Inflammatory macrophage treated with lipopolysaccharide for 1 hour (primary cell): Measurements from ENCODE around the gene PRKCE.
"Not testable (repeated sequence)": the region's sequence is repeated elsewhere in the genome, so short reads cannot be mapped to it uniquely, and the experiment has no call there.

Experiments
- DNase-seq, 2 donors: peaks; one replicate each; pipeline ENCODE4 v3.0.0-alpha.2; 2020 to 2022

Gene PRKCE

DNA sequence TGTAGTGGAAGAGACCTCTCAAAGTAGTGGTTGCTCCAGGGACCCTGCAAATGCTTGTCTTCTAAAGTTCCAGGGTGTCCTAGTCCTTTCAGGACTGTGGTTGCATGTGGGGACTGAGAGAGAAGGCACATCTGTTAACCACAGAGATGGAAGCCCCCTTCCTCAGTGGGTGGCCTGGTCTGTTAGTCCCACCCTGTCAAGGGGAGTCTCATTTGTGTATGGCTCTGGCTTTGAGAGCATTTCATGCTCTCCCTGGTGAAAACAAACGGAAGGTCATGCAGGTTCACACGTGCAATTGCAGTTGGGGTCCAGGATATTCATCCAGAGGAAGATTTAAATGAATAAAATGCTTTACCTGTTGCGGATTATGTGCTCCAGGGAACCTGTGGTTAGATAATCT is 219.6 kb downstream of the PRKCE start:
- no peak for DNase-seq

DNA sequence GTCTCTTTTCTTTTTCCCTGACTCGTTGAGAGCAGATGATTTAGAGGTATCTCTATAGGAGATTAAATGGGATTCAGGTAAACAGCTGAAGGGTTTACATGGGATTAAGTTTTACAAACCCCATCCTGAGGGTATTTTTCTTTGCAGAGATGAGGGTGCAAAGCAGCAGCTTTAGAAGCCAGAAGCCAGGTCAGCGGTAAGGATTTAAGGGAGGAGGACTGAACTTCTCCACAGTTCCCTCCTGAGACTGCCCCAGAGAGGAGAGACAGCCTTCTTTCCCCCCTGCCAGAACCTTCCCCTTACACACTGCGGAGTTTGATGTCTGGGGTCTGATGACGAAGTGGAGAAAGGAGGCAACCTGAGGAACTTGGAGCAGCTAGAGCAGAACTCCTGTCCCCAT is 220.1 kb downstream of the PRKCE start:
- DNase-seq, result no peak

DNA sequence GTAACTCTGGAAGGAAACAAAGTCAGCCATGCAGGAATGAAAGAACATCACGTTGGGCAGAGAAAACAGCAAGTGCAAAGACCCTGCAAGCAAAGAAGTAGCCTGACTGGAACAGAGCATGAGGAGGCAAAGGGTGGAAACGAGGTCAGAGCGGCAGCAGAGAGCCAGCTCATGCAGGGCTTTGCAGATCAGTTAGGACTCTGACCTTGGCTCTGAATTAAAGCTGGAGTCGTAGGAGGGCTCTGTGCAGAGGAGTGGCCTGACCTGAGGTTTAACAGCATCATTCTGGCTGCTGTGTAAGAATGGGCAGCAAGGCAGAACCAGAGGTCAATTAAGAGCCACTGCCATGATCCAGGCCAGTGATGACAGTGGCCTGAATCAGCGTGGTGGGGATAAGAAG is 220.7 kb downstream of the PRKCE start:
- no peak for DNase-seq

DNA sequence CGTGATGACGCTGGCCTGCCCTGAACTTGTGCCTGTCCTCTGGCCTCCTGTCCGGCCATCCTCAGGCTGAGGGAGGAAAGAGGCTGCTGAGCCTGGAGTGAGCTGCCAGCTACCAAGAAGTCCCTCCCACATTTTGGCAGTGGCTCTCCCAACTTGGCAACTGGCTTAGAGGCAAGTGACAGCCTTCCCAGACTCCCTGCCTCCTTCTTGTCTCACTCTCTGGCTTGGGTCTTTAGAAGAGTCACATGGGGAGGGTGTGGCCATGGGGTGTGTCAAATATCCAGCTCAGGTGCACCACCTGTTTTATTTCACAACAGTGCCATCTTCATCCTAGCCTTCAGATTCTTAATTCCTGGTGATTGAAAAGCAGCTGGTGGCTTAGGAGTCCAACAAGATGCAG is 222.9 kb downstream of the PRKCE start:
- DNase-seq, result no peak

DNA sequence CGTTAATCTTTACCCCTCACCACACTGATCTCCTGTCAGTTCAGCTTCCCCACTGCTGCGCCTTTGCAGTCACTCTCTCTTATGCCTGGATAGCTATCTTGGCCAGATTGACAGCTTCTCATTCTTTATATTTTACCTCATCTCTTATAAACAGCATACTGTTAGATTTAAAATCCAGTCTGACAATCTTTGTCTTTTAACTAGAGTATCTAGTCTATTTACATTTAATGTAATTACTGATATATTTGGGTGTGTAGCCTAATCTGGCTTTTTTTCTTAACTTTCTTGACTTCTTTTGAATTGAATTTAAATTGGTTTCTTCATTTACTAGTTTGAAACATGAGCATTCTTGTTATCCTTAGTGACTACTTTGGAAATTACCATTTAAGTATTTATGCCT is 225.1 kb downstream of the PRKCE start:
- DNase-seq, result no peak

DNA sequence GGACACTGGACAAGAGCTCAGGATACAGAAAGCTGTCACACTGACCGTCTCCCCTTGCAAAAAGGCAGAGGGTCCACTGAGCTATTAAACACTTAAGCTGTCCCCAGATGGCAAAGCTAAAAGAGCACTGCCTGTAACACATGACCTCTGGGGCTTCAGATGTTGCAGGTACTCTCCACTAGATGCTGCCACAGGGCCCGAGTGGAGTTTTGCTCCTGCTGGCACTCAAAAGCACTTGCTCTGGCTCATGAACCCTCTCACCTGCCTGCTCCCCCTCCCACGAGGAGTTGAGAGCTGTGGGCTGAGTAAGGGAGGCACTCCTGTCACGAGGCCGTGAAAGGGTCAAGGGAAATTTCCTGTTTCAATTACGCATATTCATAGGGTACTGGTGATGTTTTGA is 227.9 kb downstream of the PRKCE start:
- DNase-seq, result no peak

DNA sequence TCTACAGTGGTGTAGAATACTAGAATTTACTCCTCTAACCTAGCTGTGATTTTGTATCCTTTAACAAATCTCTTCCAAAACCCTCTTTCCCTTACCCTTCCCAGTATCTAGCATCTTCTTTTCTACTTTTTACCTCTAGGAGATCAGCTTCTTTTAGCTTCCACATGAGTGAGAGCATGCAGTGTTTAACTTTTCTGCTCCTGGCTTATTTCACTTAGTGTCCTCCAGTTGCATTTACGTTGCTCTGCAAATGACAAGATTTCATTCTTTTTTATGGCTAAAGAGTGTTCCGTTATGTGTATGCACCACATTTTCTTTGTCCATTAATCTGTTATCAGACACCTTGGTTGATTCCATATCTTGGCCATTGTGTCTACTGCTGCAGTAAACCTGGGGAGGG is 228.5 kb downstream of the PRKCE start:
- DNase-seq, result no peak

DNA sequence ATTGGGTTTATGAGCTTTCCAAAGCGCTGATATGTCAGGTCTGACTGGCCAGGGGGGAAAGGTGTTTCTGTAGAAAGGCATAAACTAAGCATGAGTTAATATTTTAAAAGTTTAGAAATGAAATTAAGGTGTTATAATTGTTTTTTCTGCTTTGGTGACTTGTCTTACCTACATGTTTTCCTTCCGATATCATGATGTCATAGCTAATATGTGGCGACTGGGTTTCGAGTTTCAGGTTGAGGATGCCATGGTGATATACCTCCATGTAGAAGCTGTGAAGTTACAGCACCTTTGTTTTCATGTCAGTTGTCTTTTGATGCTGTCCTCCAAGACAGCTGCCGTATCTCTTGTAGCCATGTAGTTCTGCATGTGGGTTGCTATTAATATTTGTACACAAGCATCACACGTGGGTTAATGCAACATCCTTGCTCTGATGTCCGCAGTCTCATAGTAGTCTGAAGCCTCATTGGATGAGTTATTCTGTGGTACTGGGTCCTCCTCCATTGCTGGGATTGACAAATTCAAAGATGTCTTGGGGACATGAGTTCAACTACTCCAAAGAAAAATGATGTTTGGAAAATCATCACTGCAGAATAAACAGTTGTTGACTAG is 230.6 kb downstream of the PRKCE start:
- DNase-seq, result no peak

DNA sequence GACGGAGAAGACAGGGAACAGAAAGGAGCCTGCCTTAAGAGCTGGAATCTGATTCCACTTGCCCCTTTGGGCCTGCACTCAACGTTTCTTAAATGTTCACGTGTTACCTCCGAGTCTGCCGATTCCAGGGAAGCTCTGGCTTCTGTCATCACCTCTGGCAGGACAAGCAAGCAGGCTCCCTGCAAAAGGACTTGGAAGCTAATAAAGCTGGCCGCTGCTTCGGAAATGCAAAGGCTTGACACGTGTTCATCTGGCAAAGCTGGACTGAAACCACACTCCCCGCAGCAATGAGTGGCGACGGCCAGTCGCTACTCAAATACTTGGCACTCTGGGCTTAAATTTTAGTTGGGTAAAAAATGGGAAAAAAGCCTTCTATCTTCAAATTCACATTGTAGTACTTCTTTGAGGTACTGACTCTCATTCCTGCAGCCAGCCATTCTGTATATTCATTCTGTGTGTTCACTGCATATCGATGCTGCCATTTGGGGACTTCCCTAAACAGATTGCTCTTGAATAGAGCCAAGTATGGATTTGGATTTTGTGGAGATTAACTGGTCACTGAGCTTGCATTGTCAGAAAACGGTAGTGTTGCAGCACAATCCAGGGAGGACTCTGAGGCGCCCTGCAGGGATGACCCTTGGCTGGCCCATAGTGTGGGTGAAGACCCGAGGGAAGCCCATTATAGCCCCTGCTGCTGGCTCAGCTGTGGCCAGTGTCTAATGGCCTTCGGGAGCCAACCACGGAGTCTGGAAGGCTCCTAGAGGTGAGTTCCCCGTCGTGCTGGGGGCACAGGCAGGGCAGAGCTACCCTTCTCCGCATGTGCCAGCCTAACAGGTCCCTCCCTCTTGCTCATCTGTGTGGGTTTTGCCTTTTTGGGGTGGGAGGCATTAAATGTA is 231.5 kb downstream of the PRKCE start:
- DNase-seq, result no peak

DNA sequence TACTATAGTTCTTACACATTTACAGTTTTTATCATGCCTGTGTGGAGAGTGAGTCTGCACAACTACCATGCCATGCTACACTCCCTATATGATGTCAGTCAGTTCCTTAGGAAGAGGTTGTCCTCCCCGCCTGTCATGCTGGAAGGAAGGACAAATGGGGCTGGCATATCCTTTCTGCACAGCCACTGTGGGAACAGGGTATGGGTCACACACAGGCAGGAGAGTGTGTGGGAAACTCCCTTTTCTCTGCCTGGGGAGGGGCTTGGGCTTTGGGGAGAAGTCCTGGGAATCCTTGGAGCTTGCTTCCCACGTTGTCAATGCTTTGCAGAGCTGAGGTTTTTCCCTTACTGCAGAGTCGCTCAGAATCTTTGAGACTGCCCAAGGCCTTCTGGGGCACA is 232.1 kb downstream of the PRKCE start:
- peak in 1 of 2 donors; percentile 42 for DNase-seq

DNA sequence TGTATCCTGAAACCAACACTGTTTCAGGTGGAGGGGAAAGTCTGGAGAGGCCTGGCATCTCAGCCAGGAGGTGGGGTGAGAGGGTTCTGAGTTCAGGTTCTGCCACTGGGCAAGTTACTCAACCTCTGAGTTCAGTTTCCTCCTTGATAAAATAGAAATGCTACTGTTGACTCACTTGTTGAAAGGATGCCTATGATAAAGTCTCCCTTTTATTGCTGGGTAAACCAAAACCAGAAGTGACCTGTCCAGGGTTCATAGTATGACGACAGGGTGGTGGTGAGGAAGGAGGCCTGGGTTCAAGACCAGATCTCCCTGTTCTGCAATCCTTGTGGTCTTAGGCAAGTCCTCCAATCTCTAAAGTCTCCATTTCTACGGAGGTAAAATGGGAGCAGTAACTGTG is 232.7 kb downstream of the PRKCE start:
- peak in 1 of 2 donors; percentile 40 for DNase-seq

DNA sequence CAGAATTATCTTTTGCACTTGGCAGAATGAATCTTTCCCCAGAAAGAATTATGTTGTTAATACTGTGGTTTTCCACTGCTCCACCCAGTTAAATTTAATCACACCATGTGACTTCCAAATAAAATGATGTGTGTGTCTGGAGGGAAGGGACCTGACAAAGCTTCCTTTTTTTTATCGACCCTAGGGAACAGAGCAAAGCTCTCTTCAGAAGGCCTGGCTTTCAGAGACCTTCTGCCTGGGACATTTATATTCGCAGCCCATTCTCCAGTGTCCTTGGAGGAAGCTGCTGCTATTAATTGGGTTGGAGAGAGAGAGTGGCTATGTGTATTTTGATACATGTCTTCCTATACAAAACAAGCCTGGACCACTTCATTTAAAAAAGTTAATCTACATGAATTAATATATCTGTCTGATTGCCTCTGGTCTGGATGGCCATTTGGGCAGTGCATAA is 233.7 kb downstream of the PRKCE start:
- DNase-seq, result no peak

DNA sequence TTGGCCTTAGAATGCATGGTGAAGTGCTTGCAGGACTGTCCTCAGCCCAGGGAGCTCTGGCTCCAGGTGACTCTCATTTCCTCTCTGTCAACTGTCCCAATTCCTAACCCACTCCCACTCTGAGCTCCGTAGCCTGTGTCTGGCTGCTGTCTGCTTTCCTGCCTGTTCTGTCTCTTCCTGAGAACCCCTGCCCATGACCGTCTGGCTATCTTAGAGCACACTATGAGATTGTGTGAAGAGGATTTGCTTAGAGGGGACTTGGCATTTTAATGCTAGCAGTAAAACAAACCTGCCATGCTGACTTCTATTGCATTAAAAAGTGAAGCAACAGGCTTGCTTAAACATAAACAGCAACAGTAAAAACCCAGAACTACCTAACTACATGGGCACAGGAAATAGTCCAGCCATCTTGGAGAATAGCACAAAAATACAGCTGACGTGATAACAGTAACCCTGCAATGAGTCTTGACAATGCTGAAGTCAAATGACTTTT is 234.7 kb downstream of the PRKCE start:
- peak; percentile 27 to 59 for DNase-seq

DNA sequence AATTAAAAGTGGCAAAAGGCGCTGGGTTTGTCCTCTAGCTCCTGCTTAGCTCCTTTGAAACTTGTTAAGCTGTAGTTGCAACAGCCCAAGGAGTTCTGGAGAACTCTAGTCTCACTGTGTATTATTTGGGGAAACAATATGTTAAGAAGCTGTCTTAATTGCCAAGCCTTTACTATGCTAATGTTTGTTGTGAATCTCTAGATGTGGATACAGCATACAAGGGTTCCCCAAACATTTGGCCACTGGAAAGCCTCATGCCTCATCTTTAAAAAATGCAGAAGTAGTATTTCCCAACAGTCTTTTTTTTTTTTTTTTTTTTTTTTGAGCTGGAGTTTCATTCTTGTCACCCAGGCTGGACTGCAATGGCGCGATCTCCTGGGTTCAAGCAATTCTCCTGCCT is 236.7 kb downstream of the PRKCE start:
- peak; percentile 75 to 85 for DNase-seq

DNA sequence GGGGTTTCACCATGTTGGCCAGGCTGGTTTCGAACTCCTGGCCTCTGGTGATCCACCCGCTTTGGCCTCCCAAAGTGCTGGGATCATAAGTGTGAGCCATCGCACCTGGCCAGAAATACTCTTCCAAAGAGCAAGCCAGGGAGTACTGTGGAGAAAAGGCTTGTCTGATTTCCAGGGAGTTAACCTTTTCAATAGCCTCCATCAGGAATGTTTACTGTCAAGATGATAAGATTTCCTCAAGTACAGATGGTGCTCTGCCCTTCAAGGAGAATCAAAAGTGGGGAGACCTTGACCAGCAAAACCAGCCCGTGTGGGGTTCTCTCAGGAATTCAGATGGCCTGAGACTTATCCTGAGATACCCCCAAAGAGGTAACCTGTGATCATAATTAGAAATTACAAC is 237.2 kb downstream of the PRKCE start:
- DNase-seq, result no peak

DNA sequence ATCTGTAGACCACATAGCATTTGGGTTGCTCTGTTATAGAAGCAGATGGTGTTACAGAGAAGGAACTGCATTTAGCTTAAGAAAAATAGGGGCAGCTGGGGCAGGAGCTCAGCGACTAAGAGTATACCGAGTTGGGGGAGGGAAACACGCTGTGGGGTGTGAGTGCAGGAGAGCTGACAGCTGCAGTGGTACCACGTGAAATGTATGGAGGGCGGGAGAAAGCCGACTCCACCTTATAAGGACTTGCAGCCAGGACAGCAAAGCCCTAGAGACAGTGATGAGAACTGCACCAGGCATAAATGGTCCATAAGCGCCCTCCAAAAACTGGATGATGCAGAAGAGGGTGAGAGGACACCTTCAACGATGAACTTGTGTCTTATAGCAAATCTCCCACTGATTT is 237.6 kb downstream of the PRKCE start:
- DNase-seq, result peak; percentile 29

DNA sequence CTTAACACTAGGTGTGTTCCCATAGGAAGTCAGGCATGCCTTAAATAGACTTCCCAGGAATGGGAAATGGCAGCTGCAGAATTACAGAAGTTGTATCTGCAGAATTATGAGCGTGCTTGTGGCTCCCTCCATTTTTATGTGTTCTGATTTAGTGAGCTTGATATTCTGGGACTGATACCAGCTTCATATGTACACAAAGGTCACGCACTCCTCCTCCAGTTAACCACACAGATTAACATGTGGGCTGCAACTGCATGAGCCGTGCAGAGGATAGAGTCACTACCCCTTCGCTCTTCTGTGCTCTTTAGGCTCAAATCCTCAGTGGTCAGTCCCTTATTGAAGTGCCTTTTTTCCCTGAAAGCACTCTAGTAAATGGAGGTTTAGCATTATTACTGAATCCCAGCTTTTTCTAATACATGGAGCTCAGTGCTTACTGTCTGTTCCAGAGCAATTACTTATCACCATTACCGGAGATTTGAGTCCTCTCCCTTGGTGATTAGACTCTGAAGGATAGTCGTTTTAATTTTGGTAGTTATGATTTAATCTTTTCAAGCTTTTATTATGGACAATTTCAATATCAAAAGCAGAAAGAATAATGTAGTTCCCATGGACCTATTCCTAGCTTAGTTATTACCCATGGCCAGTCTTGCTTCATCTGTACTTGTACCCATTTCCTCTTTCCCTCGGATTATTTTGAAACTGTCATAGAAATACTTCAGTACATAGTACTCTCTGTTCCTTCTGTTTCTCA is 238.3 kb downstream of the PRKCE start:
- peak; percentile 78 to 88 for DNase-seq

DNA sequence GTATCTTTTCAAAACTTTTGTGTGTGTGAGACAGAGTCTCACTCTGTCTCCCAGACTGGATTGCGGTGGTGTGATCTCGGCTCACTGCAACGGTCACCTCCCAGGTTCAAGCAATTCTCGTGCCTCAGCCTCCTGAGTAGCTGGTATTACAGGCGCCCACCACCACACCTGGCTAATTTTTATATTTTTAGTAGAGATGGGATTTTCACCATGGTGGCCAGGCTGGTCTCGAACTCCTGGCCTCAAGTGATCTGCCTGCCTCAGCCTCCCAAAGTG is 238.8 kb downstream of the PRKCE start:
- DNase-seq, result not testable (repeated sequence)

DNA sequence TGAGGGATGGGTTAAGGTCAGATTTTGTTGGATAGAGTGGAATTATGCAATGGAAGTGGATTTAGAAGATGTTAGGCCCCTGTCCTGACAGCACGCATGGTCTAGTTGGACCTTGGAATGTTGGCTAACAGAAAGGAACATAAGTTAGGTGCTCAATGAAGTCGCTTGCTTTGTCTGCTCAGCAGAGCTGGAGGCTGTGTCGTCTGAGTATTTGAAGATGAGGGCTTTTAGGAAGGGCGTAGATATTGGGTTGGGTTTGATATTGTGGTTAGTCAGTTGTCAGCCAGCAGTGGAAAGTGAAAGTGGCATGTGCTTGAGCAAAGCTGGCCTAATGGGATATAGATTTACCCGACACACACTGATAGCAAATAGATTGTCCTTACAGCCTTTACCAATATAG is 239.3 kb downstream of the PRKCE start:
- peak; percentile 49 to 51 for DNase-seq

DNA sequence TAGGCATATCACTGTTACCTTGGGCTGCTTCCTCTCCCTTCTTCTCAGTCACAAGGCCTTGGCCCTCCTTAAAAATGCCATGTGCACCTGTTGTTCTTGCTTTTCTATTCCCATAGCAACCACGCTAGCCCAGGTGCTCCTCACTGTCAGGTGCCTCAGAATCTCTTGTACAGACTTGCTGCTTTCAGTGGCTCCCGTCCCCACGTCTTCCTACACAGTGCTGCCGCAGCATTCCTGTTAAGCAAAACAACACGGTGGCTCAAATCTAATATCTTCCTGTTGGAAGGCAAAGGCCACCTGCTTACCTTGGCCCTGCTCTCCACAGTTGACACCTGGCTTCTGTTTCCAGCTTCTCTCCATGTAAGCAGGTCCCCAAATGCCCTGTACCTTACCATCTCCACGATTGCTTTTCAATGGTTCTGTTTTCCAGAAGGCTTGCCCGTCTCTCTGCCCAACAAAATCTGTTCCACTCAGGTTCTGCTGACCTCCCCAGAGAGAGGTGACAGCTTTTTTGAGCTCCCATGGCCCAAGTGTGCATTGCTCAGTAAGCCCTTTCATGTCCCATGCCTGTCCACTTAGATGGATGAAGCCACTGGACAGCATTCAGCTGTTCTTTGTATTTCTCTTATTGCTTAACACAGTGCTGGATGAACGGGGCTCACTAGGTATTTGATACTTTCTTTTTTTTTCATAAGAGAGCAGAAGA is 240.4 kb downstream of the PRKCE start:
- DNase-seq, result no peak

DNA sequence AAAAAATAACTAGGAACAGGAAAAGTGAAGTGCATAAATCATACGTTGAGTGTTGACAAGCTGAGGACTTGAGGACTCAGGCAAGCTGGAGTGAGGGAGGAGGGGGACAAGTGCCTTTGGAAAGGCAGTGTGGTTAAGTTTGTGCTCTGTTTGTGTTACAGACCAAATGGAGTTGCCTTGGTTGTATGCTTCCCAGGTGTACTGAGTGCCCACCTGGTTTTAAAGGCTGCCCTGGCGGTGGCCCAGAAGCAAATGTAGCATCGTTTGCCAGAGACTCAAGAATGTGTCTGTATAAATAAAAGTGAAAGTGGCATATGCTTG is 240.9 kb downstream of the PRKCE start:
- DNase-seq, result no peak

DNA sequence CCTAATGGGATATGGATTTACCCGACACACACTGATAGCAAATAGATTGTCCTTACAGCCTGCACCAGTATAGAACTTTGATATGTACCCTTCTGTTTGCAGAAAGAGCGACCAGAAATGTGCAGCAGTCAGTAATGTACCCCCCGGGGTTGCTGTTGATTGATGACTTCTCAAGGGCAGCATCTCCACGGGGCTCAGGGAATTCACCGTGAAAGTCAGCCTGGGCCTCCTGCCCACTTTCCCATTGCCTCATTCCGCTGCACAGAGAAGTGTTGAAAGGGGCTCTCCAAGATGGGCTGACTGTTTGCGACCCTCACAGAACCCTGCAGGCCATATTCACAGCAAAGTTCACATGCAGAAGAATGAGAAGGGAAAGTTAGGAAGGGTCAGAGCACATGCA is 241.3 kb downstream of the PRKCE start:
- peak; percentile 47 to 81 for DNase-seq

DNA sequence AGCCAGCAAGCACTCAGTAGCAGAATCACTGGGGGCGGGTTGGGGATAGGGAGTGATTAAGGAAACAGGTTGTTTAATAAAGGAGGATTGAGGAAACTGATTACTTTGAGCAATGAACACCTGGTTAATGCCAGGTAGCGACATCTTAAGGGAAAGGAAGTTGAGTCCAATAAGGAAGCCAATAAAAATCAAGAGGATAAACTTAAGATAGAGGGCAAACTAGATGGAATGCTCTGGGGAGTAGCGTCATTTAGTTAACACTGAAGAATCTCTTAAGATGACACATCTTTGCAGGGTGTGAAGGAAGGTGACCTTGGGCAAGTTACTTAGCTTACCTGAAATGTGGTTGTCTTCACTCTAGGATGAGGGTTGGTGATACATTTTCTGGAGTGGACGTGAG is 242.7 kb downstream of the PRKCE start:
- DNase-seq, result no peak
